Kasumi-1 (cell line): ENCODE measurements around the gene BCL7C.
"Not testable (repeated sequence)": the region's sequence is repeated elsewhere in the genome, so short reads cannot be mapped to it uniquely, and the experiment has no call there.

Source experiments
- DNase-seq, 2 experiments: peaks; one replicate each; lab custom pipeline; 2025; lab: John Stamatoyannopoulos, UW

BCL7C gene

DNA sequence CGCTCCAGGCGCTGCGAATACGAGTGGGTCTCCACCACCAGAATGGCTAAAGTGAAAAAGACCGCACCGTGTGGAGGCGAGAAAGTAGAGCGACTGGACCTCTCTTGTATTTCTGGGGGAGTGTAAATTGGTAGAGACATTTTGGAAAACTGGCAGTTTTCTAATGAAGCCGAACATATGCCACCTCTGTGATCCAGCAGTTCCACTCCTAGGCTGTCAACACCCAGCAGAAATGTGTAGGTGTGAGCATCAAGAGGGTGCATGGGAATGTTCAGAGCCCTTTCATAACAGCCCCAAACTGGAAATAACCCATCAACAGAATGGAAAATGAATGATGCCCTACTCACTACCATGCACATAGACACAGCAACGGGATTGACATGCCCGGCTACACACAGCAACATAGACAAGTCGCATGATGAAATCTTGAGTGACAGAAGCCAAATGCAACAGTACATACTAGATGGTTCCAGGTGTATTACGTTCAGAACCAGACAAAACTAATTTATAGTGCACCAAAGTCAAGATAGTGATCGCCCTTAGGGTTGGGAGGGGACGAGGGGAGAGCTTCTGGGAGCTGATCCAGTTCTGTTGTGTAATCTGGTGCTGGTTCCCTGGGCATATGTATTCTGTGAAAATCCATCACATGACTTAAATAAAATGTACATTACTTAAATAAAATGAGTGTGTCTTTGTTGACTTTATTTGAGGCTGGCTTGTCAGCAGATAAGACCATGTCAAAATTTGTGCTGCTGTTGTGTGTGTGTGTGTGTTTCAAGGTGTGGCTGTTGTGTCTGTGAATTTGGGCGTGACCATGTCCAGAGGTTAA, 877 bp upstream of the BCL7C start:
- no peak for DNase-seq

DNA sequence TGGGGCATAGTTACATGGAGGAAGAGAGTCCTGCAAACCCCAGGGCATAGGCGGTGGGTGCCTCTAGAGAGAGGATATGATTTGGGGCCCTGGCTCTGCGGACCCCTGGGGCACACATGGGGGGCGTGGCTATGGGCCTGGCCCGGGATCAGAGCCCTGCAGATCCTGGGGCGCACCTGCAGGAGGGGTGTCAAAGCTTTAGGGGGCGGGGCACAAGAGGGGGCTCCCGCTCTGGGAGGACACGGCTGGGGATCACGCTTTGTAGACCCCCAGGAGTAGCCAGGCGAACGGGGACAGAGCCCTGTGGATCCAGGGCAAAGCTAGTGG, 497 bp downstream of the BCL7C start:
- no peak for DNase-seq

DNA sequence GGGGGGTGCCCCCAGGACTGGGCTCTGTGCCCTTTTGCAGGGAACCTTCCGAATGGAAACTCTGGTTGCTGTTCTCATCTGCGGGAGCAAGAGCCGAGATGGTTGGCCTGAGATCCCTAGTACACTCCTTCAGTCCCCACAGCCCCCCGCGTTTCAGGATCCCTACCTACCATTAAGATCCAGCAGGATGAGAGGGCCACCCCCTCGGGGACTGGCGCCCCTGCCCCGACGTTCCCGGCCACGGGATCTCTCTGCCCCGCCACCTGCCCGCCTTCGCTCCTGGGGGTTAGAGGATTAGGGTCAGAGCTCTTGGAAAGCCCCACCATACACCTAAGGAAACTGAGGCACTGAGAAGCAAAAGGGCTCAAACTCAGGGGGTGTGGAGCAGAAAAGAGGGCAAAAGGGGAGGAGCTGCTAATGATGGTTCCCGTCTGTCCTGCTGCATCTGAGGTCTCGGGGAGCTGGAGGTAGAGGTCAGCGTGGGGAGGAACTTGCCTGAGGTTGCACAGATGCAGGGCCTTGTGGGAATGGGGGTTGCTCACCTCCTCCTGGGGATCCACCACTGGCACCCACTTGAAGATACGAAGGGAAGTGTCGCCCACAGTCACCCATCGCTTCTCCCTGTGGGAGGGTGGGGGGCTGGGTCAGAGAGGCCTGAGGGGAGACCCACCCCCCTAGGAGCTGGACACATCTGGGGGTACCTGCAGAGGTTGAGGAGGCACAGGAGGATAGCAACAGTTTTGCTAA, 1.0 kb downstream of the BCL7C start:
- DNase-seq = no peak

DNA sequence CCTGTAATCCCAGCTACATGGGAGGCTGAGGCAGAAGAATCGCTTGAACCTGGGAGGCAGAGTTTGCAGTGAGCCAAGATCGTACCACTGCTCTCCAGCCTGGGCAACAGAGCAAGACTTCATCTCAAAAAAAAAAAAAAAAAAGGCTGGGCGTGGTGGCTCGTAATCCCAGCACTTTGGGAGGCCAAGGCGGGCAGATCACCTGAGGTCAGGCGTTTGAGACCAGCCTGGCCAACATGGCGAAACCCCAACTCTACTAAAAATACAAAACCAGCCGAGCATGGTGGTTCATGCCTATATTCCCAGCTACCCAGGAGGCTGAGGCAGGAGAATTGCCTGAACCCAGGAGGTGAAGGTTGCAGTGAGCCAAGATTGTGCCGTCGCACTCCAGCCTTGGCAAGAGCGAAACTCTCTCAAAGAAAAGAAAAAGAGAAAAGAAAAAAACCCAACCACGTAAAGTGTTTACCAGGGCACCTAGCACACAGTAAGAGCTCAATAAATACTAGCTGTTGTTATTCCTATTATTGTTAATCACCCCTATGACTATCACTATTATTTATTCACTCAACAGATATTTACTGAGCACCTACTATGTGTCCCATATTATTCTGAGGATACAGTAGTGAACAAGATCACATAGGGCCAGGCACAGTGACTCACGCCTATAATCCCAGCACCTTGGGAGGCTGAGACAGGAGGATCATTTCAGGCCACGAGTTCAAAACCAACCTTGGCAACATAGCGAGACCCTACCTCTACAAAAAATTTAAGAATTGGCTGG, 2.6 kb downstream of the BCL7C start:
- DNase-seq = not testable (repeated sequence)

DNA sequence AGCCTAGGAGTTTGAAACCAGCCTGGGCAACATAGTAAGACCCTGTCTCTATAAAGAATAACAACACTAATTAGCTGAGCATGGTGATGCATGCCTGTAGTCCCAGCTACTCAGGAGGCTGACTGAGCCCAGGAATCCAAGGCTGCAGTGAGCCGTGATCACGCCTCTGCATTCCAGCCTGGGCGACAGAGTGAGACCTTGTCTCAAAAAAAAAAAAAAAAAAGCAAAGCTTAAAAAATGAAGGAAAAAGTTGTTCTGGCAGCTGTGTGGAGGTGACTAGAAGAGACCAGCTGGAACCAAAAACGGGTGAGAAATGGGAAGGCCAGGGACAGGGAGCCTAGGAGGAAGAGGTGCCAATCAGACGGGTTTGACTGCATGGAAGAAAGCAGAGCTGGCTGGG, 4.2 kb downstream of the BCL7C start:
- no peak for DNase-seq

DNA sequence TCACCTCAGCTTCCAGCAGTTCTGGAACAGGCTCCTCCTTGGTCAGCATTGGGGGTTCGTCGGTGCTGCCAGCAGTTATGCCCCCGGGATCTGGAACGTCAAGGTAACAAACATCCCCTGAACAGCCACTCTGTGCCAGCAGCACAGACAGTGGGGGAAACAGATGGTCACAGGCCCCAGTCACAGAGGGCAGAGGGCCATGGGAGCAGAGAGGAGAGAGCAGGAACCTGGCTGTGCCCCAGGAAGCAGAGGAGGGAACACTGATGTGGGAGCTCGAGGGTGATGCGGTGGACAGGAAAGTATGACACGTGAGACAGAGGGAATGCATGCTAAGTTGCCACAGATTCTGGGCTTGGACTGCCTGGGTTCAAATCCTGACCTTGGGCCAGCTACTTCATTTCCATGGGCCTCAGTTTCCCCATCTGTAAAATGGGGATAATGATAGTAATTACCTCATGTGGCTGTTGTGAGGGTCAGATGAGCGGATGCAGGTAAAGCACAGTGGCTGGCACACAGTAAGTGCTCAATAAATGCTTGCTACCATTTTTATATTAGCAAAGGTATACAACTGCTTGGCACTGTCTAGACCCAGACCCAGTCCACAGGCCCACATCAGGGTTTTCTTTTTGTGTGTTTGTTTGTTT, 4.9 kb downstream of the BCL7C start:
- DNase-seq = no peak

DNA sequence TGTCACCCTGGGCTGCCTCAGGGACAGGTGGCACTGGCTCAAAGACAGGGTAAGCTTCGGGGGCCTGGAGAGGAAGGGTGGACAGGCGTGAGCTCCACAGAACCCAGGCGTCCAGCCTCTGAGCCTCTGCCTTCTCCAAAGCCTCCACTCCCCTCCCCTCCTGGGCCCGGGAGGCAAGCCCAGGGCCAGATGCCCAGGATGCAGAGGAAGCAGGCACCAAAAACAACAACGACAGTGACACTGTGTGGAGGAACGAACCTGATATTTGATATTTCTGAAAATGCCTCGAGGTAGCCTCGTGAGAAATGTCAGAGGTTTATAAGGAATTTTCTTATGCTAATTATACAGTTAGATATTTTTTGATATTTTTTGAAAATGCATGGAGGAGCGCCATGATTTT, 6.0 kb downstream of the BCL7C start:
- no peak for DNase-seq

DNA sequence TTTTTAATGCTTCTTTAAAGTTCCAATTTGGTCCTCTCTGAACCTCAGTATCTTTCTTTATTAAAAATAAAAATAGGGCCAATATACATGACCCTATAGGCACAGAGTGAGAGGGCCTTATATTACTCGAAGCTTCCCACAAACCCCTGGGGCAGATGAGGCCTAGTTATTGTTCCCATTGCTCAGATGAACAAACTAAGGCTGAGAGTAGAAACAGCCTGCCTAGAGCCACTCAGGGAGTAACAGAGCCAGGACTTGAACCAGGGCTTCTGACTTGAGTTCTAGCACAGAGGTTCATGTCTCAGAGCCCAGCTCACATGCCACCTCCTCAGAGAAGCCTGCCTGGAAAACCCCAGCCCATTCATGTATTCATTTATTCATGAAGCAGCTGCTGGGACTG, 7.7 kb downstream of the BCL7C start:
- DNase-seq = no peak

DNA sequence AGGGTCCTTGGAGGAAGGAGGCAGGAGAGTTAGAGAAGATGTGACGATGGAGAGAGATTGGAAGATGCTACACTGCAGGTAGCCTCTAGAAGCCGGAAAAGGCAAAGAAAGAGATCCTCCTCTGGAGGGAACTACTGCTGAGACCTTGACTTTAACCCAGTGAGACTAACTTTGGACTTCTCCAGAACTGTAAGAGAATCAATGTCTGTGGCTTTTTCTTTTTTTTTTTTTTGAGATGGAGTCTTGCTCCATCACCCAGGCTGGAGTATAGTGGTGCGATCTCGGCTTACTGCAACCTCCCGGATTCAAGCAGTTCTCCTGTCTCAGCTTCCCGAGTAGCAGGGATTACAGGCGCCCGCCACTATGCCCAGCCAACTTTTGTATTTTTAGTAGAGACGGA, 8.7 kb downstream of the BCL7C start:
- no peak for DNase-seq

DNA sequence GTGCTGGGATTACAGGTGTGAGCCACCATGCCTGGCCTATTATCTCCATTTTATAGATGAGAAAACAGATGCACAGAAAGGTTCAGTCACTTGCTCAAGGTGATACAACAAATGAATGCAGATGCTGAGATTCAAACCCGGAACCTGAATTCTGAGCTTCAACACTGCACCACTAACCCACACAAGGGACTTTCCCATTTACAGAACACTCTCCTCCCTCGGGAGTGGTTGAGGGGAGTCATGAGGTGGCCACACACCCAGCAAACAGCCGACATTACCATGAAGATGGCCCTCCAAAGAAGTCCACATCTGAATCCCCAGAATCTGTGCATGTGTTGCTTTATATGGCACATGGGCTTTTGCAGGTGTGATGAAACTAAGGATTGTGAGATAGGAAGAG, 9.1 kb downstream of the BCL7C start:
- DNase-seq = no peak

DNA sequence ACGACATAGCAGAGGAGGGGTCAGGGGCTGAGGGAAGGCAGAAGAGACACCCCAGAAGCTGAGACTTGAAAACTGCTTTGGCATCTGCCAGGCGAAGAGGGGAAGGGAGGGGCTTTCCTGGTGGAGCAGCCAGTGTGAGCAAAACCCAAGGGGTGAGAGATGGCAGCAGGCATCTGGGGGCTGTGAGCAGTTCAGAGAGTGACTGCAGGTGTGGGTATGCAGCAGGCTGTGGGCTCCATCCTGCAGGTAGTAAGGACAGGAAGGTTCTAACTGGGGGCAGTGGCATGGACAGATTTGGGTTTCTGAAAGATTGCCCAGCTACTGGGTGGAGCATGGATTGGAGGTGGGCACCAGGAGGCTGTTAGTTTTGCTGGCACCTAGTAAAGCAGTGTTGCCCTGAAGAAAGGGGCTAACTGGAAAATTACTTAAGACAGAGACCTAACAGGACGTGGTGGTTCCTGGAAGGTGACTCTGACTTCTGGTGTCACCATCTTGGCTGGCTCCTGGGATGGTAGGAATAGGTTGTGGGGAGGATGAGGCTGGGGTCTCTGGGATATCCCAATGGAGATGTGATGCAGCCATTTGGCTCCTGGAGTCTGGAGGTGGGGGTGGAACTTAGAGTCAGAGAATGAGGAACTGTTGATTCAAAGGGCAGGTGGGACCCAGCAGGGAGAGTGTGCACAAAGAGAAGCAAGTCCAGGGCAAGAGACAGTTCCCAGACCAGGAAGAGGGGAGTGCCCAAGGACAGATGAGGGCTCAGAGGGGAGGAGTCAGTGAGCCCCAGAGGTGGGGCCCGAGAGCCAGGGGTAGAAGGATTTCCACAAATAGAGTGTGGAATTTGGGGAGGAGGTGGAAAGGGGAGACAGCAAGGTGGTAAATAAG, 11.2 kb downstream of the BCL7C start:
- DNase-seq = no peak

DNA sequence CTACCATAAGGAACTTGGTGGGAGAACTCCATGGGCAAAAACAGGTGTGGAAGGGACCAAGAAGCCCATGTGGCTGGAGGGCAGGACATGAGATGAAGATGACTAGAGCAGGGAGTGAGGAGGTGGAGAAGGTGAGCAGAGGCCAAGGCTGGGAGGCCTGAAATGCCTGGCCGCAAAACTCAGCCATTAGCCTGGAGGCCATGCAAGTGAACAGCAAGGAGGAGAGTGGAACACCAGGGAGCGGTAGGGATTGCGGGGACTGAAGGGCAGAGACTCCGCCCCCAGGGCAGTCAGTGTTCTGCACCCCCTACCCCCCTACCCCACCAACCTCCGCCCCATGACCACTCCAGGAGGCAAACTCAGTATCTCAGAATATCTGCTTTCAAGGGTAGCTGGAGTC, 17.0 kb downstream of the BCL7C start:
- DNase-seq = no peak

DNA sequence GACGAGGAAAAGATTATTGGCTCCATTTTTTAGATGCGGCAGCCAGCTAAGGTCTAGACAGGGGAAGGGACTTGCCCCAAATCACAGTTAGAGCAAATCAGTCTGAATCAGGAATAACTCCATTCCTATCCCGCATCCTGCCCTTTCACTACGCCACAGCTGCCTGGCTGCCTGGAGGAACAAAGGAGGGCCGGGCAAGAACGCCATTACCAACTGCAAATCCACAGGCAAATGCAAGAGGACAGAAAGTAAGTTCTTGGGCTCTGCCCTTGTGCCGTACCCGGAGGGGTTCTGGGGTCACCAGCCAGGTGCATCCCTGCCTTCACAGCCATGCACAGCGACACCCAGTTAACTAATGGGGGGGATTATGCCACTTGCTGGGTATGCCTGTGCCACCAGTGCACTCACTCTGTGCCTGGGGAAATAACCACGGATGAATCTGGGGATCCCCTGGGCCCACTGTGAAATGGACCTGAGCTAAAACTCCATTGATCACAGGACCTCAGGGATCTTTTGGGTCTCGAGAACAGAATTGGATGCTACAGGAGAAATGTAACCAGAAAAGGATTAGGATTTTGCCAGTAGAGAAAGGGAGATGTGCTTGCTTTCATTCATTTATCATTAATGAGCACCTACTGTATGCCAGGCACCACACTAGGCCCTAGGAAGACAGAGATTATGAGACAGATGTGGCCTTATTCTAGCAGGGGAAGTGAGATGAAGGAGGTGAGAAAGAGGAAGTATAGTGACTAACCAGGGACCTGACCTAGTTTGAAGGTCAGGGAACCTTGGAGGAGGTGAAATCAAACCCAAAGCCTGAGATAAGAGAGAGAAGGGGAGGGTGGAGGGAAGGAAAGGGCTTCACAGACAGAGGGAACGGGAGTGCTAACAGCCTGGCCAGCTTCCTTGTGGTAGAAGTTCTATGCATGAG, 17.7 kb downstream of the BCL7C start:
- peak in 1 of 2 experiments; percentile 39 for DNase-seq

DNA sequence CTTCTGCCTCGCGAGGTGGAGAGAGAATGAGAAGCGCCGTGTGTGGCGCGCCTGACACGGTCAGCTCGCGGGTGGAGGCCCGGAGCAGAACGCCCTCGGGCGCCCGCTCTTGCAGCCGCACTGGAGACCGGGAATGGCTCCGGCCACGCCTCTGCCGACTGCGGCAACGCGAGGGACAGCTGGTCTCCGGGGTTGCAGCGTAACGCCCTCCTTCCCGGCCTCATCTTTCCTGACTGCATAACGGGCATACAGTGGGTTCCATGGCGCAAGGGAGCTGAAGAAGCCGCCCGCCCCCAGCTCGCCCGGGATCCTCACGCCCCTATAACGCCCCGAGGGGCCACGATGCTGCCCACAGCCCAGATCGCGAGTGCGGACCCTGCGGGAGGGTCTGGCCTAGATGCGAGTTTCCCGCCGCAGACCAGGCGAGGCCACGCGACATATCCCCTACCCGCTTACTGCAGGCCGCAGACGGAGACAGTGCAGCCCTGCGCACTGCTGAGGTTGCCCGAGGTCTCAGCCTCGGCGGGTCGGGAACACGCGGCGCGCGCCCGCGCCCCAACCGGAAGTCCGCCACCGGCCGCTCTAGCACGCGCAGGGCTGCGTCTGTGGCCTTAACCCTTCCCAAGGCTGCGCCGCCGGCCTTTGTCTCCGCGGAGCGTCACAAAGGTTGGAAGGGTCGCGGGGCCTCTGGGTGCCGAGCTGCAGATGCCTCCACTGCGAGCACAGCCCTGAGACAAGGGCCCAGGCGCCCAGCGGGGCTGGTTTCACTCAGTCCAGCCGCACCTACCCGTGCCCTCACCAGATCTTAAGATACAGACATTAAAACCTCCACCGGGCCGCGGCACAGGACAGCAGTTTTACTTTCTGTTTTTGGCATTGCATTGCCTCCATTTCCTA, 18.8 kb downstream of the BCL7C start:
- peak; percentile 58 to 59 for DNase-seq

DNA sequence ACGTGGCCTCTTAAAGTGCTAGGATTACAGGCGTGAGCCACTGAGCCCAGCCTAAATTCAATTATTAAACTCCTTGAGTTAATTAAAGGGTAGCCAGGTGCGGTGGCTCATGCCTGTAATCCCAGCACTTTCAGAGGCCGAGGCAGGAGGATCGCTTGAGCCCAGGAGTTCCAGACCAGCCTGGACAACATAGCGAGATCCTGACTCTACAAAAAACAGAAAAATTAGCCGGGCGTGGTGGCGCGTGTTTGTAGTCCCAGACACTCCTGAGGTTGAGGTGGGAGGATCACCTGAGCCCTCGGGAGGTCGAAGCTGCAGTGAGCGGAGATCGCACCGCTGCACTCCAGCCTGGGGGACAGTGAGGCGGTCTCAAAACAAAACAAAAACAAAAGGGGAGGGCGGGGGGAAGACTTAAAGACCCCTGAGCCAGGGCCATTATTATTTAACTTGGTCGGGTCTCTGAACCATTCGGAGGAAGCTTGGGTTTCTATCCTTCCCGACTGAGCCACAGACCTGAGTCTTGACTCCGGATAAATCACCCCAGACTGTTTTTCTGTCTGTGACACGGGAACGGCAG, 19.5 kb downstream of the BCL7C start:
- no peak for DNase-seq

DNA sequence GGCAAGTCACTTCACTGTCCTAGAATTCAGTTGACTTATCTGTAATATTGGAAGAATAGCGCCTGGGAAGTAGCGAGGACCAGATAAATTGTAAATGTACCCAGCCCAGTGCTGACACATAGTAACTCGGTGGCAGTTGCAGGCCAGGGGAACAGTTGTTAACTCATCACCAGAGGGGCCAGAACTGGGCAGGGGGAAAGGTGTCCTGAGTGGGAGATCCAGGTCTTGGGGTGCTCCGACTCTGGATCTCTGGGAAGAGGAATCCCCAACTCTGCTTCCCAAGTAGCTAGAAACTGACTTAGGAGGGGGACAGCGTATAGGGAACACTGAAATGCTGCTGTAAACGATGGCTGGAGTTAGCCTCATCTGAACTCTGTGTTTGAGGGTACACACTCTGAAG, 23.0 kb downstream of the BCL7C start:
- DNase-seq = no peak

DNA sequence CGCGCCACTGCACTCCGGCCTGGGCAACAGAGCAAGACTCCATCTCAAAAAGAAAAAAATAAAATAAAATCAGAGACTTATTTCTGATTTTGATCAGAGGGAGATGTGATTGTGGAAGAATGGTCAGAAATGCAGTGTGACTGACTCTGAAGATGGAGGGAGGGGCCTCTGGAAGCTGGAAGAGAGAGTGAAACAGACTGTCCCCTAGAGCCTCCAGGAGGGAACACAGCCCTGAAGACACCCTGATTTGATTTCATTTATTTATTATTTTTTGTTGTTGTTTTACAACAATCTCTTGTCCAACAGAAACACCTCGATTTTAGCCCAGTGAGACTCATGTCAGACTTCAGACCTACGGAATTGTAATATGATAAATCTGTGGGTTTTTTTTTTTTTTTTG, 26.1 kb downstream of the BCL7C start:
- DNase-seq = peak; percentile 27 to 35

DNA sequence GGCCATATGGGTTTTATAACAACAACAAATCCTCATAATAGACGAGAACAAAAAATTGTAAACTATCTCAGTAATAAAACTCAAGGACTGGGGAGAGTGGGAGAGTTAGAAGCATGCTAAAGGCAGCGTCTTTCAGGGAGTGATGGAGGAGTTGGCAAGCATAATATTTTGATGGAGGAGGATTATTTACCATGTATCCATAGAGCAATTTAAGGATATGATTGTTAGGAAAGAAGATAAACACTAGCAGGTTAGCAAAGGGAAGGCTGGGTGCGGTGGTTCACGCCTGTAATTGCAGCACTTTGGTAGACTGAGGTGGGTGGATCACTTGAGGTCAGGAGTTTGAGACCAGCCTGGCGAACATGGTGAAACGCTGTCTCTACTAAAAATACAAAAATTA, 27.8 kb downstream of the BCL7C start:
- no peak for DNase-seq

DNA sequence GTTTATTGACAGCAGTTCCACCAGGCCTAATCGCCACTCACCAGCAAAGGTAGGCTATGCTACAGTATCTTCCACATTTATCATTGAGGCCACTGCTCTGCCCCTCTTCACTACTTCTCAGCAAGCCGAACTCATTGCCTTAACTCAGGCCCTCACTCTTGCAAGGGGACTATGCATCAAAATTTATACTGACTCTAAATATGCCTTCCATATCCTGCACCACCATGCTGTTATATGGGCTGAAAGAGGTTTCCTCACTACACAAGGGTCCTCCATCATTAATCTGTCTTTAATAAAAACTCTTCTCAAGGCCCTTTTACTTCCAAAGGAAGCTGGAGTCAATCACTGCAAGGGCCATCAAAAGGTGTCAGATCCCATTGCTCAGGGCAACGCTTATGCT, 30.7 kb downstream of the BCL7C start:
- not testable (repeated sequence) for DNase-seq
